Measurements from ENCODE around the gene PTPRA.

DNA sequence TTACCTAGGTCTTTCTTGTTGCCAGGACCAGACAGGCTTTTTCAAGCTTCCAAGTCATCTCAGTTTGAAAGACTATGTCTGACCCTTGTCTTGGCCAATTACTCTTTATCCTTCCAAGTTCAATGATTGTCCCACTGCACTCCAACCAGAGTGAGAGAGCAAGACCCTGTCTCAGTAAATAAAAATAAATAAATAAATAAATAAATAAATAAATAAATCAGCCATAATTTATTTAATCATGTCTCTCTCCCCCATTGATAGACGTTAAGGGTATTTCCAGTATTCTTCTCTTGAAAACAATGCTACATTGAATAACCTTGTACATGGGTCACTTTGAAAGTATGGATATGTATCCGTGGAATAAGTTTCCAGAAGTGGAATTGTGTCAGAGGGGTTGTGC lies 83.2 kb downstream of the PTPRA start:
- TF ChIP-seq KDM4B (CRISPR knock-in tag; IDR thresholded peaks at IDR 0.05) (no peak), ETV5 (CRISPR knock-in tag; IDR thresholded peaks at IDR 0.05; ENCODE audit: borderline replicate concordance) (no peak), ZZZ3 (CRISPR knock-in tag; IDR thresholded peaks at IDR 0.05; ENCODE audit: borderline replicate concordance) (no peak), STAG1 (CRISPR knock-in tag; IDR thresholded peaks at IDR 0.05) (no peak)
- TF ChIP-seq, protein P1, sequence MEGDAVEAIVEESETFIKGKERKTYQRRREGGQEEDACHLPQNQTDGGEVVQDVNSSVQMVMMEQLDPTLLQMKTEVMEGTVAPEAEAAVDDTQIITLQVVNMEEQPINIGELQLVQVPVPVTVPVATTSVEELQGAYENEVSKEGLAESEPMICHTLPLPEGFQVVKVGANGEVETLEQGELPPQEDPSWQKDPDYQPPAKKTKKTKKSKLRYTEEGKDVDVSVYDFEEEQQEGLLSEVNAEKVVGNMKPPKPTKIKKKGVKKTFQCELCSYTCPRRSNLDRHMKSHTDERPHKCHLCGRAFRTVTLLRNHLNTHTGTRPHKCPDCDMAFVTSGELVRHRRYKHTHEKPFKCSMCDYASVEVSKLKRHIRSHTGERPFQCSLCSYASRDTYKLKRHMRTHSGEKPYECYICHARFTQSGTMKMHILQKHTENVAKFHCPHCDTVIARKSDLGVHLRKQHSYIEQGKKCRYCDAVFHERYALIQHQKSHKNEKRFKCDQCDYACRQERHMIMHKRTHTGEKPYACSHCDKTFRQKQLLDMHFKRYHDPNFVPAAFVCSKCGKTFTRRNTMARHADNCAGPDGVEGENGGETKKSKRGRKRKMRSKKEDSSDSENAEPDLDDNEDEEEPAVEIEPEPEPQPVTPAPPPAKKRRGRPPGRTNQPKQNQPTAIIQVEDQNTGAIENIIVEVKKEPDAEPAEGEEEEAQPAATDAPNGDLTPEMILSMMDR (CRISPR knock-in tag; IDR thresholded peaks at IDR 0.05), result no peak
